ENCODE results near the gene WFDC2.

WFDC2 gene

DNA sequence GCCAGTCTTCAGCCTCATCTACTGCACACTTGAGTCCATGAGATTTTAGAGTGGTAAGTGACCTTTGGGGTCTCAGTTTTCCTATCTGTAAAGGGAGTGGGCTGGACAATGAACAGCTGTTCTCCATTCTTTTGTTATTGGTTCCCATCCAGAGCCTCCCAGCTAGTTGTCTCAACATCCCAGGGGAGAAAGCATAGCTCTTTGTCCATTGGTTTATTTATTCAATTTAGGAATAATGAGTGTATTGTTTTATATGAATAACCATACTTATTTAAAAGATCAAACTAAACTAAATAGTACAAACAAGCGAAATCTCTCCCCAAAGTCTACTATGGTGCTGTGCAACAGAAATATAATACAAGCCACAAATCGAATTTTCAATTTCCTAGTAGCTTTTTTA, 39.9 kb upstream of the WFDC2 start:
- Histone ChIP-seq H3K27ac (ENCODE audit: low read length) (no peak overlapping the region), H3K36me3 (ENCODE audit: insufficient read depth, low read length) (peaks cover 19% of the 10 kb centered on the region), H3K4me2 (ENCODE audit: insufficient read depth, low read length) (no peak overlapping the region), H3K79me2 (ENCODE audit: insufficient read depth, low read length) (no peaks in the 10 kb centered on the region), H3K4me1 (ENCODE audit: insufficient read depth, low read length) (peaks cover 13% of the 10 kb centered on the region), H3K4me3 (ENCODE audit: low read depth in 1 of 2, low read length in 2 of 2) (no peak overlapping the region), H3K9ac (ENCODE audit: low read depth, low read length) (no peak overlapping the region), H3K9me3 (ENCODE audit: insufficient read depth, low read length, severe bottlenecking) (no peaks in the 10 kb centered on the region), H2AFZ (ENCODE audit: low read depth, low read length) (no peak overlapping the region), H4K20me1 (ENCODE audit: insufficient read depth, low read length) (no peaks in the 10 kb centered on the region), H3K27me3 (ENCODE audit: insufficient read depth, low read length, poor library complexity) (no peaks in the 10 kb centered on the region)
- DNase-seq: no peak
- ATAC-seq (ENCODE audit: insufficient read depth, low read depth): no peak
- TF ChIP-seq, protein P1, sequence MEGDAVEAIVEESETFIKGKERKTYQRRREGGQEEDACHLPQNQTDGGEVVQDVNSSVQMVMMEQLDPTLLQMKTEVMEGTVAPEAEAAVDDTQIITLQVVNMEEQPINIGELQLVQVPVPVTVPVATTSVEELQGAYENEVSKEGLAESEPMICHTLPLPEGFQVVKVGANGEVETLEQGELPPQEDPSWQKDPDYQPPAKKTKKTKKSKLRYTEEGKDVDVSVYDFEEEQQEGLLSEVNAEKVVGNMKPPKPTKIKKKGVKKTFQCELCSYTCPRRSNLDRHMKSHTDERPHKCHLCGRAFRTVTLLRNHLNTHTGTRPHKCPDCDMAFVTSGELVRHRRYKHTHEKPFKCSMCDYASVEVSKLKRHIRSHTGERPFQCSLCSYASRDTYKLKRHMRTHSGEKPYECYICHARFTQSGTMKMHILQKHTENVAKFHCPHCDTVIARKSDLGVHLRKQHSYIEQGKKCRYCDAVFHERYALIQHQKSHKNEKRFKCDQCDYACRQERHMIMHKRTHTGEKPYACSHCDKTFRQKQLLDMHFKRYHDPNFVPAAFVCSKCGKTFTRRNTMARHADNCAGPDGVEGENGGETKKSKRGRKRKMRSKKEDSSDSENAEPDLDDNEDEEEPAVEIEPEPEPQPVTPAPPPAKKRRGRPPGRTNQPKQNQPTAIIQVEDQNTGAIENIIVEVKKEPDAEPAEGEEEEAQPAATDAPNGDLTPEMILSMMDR (IDR thresholded peaks at IDR 0.05; ENCODE audit: borderline replicate concordance, extremely low read depth, low read length, poor library complexity, severe bottlenecking): no peak
- TF ChIP-seq EZH2 (IDR thresholded peaks at IDR 0.05; ENCODE audit: borderline replicate concordance, low read depth, low read length, severe bottlenecking): no peak

DNA sequence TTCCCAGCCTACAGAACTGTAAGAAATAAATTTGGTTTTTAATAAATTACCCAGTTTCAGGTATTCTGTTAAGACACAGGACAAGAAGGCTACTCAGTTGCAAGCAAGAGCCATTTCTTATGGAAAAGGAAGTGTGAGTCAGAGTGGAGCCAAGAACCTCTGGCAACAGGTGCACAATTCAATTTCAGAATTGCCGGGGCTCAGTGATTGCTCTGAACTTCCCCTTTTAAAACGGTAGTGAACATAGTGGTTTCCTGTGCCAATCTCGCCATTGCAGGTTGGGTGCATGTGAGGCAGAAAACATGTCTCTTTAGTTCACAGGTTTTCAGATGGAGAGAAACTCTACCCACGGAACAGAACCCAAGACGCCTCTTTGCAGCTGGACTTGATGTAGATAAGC, 37.3 kb upstream of the WFDC2 start:
- Histone ChIP-seq H3K27me3 (ENCODE audit: insufficient read depth, low read length, poor library complexity) (no peaks in the 10 kb centered on the region), H3K36me3 (ENCODE audit: insufficient read depth, low read length) (peaks cover 2% of the 10 kb centered on the region; the same call in 1 of the 2 replicates), H3K4me1 (ENCODE audit: insufficient read depth, low read length) (peaks cover 23% of the 10 kb centered on the region), H3K4me3 (ENCODE audit: low read depth in 1 of 2, low read length in 2 of 2) (no peak overlapping the region), H3K27ac (ENCODE audit: low read length) (peak overlapping the region; percentile 4; the same call in 1 of the 2 replicates), H3K4me2 (ENCODE audit: insufficient read depth, low read length) (no peak overlapping the region), H4K20me1 (ENCODE audit: insufficient read depth, low read length) (no peaks in the 10 kb centered on the region), H2AFZ (ENCODE audit: low read depth, low read length) (no peak overlapping the region), H3K9me3 (ENCODE audit: insufficient read depth, low read length, severe bottlenecking) (no peaks in the 10 kb centered on the region), H3K79me2 (ENCODE audit: insufficient read depth, low read length) (no peaks in the 10 kb centered on the region), H3K9ac (ENCODE audit: low read depth, low read length) (no peak overlapping the region)
- peak; percentile 53 for ATAC-seq (ENCODE audit: insufficient read depth, low read depth)
- peak; percentile 55 for DNase-seq
- TF ChIP-seq EZH2 (IDR thresholded peaks at IDR 0.05; ENCODE audit: borderline replicate concordance, low read depth, low read length, severe bottlenecking): no peak
- TF ChIP-seq, protein P1 (IDR thresholded peaks at IDR 0.05; ENCODE audit: borderline replicate concordance, extremely low read depth, low read length, poor library complexity, severe bottlenecking): no peak

DNA sequence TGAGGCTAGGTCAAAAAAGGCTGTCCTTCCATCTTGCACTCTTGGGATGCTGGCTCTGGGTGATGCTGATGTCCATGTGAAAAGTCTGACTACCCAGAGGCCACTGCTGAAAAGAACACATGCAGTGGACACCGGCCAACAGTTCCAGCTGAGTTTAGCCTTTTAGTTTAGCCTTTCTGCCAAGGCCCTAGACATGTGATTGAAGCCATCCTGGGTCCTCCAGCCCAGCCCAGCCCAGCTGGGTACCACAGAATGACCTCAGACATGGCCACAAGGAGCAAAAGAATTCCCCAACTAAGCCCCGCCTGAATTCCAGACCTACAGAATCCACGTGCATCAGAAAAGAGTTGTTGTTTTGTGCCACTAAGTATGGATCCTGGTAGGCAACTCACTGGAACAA, 36.2 kb upstream of the WFDC2 start:
- Histone ChIP-seq H3K4me3 (ENCODE audit: low read depth in 1 of 2, low read length in 2 of 2) (no peak overlapping the region), H3K4me2 (ENCODE audit: insufficient read depth, low read length) (no peak overlapping the region), H3K9me3 (ENCODE audit: insufficient read depth, low read length, severe bottlenecking) (no peaks in the 10 kb centered on the region), H4K20me1 (ENCODE audit: insufficient read depth, low read length) (no peaks in the 10 kb centered on the region), H3K27me3 (ENCODE audit: insufficient read depth, low read length, poor library complexity) (no peaks in the 10 kb centered on the region), H3K79me2 (ENCODE audit: insufficient read depth, low read length) (no peaks in the 10 kb centered on the region), H3K4me1 (ENCODE audit: insufficient read depth, low read length) (peaks cover 25% of the 10 kb centered on the region), H3K27ac (ENCODE audit: low read length) (no peak overlapping the region), H3K36me3 (ENCODE audit: insufficient read depth, low read length) (no peaks in the 10 kb centered on the region), H3K9ac (ENCODE audit: low read depth, low read length) (no peak overlapping the region), H2AFZ (ENCODE audit: low read depth, low read length) (no peak overlapping the region)
- TF ChIP-seq, protein P1 (IDR thresholded peaks at IDR 0.05; ENCODE audit: borderline replicate concordance, extremely low read depth, low read length, poor library complexity, severe bottlenecking): no peak
- no peak for TF ChIP-seq EZH2 (IDR thresholded peaks at IDR 0.05; ENCODE audit: borderline replicate concordance, low read depth, low read length, severe bottlenecking)
- DNase-seq (no peak), ATAC-seq (ENCODE audit: insufficient read depth, low read depth) (no peak)

DNA sequence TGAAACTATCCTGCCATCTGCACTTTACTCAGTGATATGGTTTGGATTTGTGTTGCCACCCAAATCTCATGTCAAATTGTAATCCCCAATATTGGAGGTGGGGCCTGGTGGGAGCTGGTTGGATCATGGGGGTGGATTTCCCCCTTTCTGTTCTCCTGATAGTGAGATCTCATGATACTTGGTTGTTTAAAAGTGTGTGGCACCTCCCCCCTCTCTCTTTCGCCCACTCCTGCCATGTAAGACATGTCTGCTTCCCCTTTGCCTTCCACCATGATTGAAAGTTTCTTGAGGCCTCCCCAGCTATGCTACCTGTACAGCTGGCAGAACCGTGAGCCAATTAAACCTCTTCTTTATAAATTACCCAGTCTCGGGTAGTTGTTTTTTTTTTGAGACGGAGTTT, 35.6 kb upstream of the WFDC2 start:
- H3K27me3 ChIP-seq (ENCODE audit: insufficient read depth, low read length, poor library complexity): no peaks in the 10 kb centered on the region
- peaks cover 25% of the 10 kb centered on the region for H3K4me1 ChIP-seq (ENCODE audit: insufficient read depth, low read length)
- no peak overlapping the region for H3K4me2 ChIP-seq (ENCODE audit: insufficient read depth, low read length)
- H3K79me2 ChIP-seq (ENCODE audit: insufficient read depth, low read length): no peaks in the 10 kb centered on the region
- no peak for TF ChIP-seq EZH2 (IDR thresholded peaks at IDR 0.05; ENCODE audit: borderline replicate concordance, low read depth, low read length, severe bottlenecking)
- TF ChIP-seq, protein P1 (IDR thresholded peaks at IDR 0.05; ENCODE audit: borderline replicate concordance, extremely low read depth, low read length, poor library complexity, severe bottlenecking): no peak
- no peaks in the 10 kb centered on the region for H3K36me3 ChIP-seq (ENCODE audit: insufficient read depth, low read length)
- no peak overlapping the region for H2AFZ ChIP-seq (ENCODE audit: low read depth, low read length)
- DNase-seq: no peak
- no peak overlapping the region for H3K27ac ChIP-seq (ENCODE audit: low read length)
- no peaks in the 10 kb centered on the region for H4K20me1 ChIP-seq (ENCODE audit: insufficient read depth, low read length)
- H3K4me3 ChIP-seq (ENCODE audit: low read depth in 1 of 2, low read length in 2 of 2): no peak overlapping the region
- no peak for ATAC-seq (ENCODE audit: insufficient read depth, low read depth)
- H3K9ac ChIP-seq (ENCODE audit: low read depth, low read length): no peak overlapping the region
- H3K9me3 ChIP-seq (ENCODE audit: insufficient read depth, low read length, severe bottlenecking): no peaks in the 10 kb centered on the region

Measured in DND-41 (cell line).